ENCODE data around the gene WDR82.

WDR82 gene

GRCh38 chr3:52293491-52294319, 15.3 kb upstream of the WDR82 start:
- DNase-seq (ENCODE audit: low read depth in 2 of 2) = no peak
- H3K4me3 ChIP-seq (replicated peaks in 1 of 2; ENCODE audit: low read depth in 2 of 2, low read length in 2 of 2) = no peak overlapping the region
- no peak for TF ChIP-seq CTCF (IDR thresholded peaks at IDR 0.05; ENCODE audit: low read depth, low read length)

- no peak for TF ChIP-seq CTCF (IDR thresholded peaks at IDR 0.05; ENCODE audit: low read depth, low read length)
- H3K4me3 ChIP-seq (replicated peaks in 1 of 2; ENCODE audit: low read depth in 2 of 2, low read length in 2 of 2) = no peak overlapping the region
- DNase-seq (ENCODE audit: low read depth in 2 of 2) = no peak
Measured at GRCh38 chr3:52292247-52293065, 14.0 kb upstream of the WDR82 start.

GRCh38 chr3:52291508-52292181, 13.2 kb upstream of the WDR82 start:
- peak in 1 of 2 donors; percentile 39 for DNase-seq (ENCODE audit: low read depth in 2 of 2)
- TF ChIP-seq CTCF (IDR thresholded peaks at IDR 0.05; ENCODE audit: low read depth, low read length) = peak; percentile 38
- no peak overlapping the region for H3K4me3 ChIP-seq (replicated peaks in 1 of 2; ENCODE audit: low read depth in 2 of 2, low read length in 2 of 2)

- no peak overlapping the region for H3K4me3 ChIP-seq (replicated peaks in 1 of 2; ENCODE audit: low read depth in 2 of 2, low read length in 2 of 2)
- no peak for DNase-seq (ENCODE audit: low read depth in 2 of 2)
- no peak for TF ChIP-seq CTCF (IDR thresholded peaks at IDR 0.05; ENCODE audit: low read depth, low read length)
Measured at GRCh38 chr3:52290596-52291507, 12.4 kb upstream of the WDR82 start.

GRCh38 chr3:52289747-52290595, 11.5 kb upstream of the WDR82 start:
- no peak for DNase-seq (ENCODE audit: low read depth in 2 of 2)
- no peak overlapping the region for H3K4me3 ChIP-seq (replicated peaks in 1 of 2; ENCODE audit: low read depth in 2 of 2, low read length in 2 of 2)
- TF ChIP-seq CTCF (IDR thresholded peaks at IDR 0.05; ENCODE audit: low read depth, low read length) = peak; percentile 5
